NT2/D1 (cell line): ENCODE data around the gene TTI1.
"Not testable (repeated sequence)": the region's sequence is repeated elsewhere in the genome, so short reads cannot be mapped to it uniquely, and the experiment has no call there.

Experiments used
- SUZ12 ChIP-seq: IDR thresholded peaks from 2 replicates; pipeline ENCODE4 v1.6.1; 2011; ENCODE audit not compliant: insufficient read length, insufficient read depth; ENCODE audit errors: extremely low read depth
- YY1 ChIP-seq: IDR thresholded peaks from 2 replicates; pipeline ENCODE4 v1.6.1; 2011; ENCODE audit not compliant: insufficient read length, insufficient read depth

GRCh38 chr20:37963483-37963882 is 69.8 kb downstream of the TTI1 start:
- not testable (repeated sequence) for TF ChIP-seq YY1, SUZ12
